Suprapubic skin (tissue), 4 donors: Measurements from ENCODE around the gene TLE1. TPM values are rescaled to one million over a fixed set of nuclear protein-coding genes. Genes with fewer than 3 reads are reported as not detected.

Source experiments
- DNase-seq, 2 donors: peaks; one replicate each; pipeline ENCODE4 v3.0.0-alpha.2; 2019; ENCODE audit warnings: low spot score in 2 of 2
- H3K27ac ChIP-seq: fragments of 200-600 bp; sonication (generic); one replicate; pipeline ENCODE4 v1.5.1; 2019
- H3K27me3 ChIP-seq: fragments of 200-600 bp; sonication (generic); one replicate; pipeline ENCODE4 v1.5.1; 2019
- H3K36me3 ChIP-seq: fragments of 200-600 bp; sonication (generic); one replicate; pipeline ENCODE4 v1.5.1; 2019
- H3K4me1 ChIP-seq: fragments of 200-600 bp; sonication (generic); one replicate; pipeline ENCODE4 v1.5.1; 2019
- H3K4me3 ChIP-seq: fragments of 200-600 bp; sonication (generic); one replicate; pipeline ENCODE4 v1.5.1; 2019; ENCODE audit warnings: mild to moderate bottlenecking
- H3K9me3 ChIP-seq: fragments of 200-600 bp; sonication (generic); one replicate; pipeline ENCODE4 v1.5.1; 2019
- EP300 ChIP-seq: sonication (generic); formaldehyde crosslinking; IDR thresholded peaks from one replicate; pipeline ENCODE4 v1.6.1; 2017; ENCODE audit warnings: antibody characterized with exemption
- POLR2A ChIP-seq, 2 donors: fragments of 450-650 bp; IDR thresholded peaks; one replicate each; pipeline ENCODE4 v1.6.1; 2017; ENCODE audit warnings: antibody characterized with exemption in 2 of 2, mild to moderate bottlenecking in 2 of 2, moderate library complexity in 2 of 2
- POLR2AphosphoS5 ChIP-seq, 3 donors: sonication (generic); formaldehyde crosslinking; IDR thresholded peaks; one replicate each; pipeline ENCODE4 v1.6.1; 2017; ENCODE audit warnings: antibody characterized with exemption in 3 of 3
- WGBS: methylation state at CpG from one replicate; pipeline ENCODE4 v1.1.5; 2018; 5-methylcytosine and 5-hydroxymethylcytosine counted together
- total RNA-seq, 4 donors: library from RNA; depleted of rRNA; stranded (reverse); fragments of >200 nt; gene quantifications; one replicate each; pipeline ENCODE4 v1.1.0, GENCODE V29; 2016
- TF ChIP-seq, protein P1 (sequence below), 2 donors: fragments of 200-600 bp in 1 of 2; fragments of 450-650 bp in 1 of 2; sonication (generic) in 1 of 2; IDR thresholded peaks; one replicate each; pipeline ENCODE4 v1.5.1; 2016 to 2019; ENCODE audit warnings: antibody characterized with exemption in 2 of 2, mild to moderate bottlenecking in 1 of 2, moderate library complexity in 1 of 2

Gene TLE1
- total RNA-seq, 4 donors from 2014 or later = 34.8 to 73.5 (median 47.5) TPM

DNA sequence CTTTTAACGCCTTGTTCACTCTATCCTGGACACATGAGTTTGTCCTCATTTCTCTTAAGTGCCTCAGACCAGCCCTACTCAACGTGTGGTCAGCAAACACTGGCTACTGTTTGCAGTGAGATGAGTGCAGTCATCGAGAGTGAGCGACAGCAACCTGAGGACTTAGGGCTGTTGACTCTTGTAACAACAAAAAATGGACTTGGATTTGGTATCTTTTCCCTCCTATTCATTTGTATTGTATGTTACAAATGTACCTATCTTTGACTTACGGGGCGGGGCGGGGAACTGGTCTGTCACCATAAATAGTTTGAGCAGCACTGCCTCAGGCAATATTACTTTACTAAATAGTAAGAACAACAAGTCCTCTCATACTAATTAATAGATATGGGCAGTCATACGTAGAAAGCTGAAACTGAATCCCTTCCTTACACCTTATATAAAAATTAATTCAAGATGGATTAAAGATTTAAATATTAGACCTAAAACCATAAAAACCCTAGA, 84.1 kb downstream of the TLE1 start:
- DNase-seq = no peak
- H3K9me3 ChIP-seq = no peaks in the 10 kb centered on the region
- 84% methylated on average over 8 of the region's 8 CpGs for WGBS
- no peak overlapping the region for H3K27ac ChIP-seq
- no peak overlapping the region for H3K4me3 ChIP-seq
- H3K27me3 ChIP-seq = no peaks in the 10 kb centered on the region
- no peaks in the 10 kb centered on the region for H3K4me1 ChIP-seq
- H3K36me3 ChIP-seq = peaks cover 22% of the 10 kb centered on the region
- no peak for TF ChIP-seq POLR2AphosphoS5 (IDR thresholded peaks at IDR 0.05)
- TF ChIP-seq, protein P1, sequence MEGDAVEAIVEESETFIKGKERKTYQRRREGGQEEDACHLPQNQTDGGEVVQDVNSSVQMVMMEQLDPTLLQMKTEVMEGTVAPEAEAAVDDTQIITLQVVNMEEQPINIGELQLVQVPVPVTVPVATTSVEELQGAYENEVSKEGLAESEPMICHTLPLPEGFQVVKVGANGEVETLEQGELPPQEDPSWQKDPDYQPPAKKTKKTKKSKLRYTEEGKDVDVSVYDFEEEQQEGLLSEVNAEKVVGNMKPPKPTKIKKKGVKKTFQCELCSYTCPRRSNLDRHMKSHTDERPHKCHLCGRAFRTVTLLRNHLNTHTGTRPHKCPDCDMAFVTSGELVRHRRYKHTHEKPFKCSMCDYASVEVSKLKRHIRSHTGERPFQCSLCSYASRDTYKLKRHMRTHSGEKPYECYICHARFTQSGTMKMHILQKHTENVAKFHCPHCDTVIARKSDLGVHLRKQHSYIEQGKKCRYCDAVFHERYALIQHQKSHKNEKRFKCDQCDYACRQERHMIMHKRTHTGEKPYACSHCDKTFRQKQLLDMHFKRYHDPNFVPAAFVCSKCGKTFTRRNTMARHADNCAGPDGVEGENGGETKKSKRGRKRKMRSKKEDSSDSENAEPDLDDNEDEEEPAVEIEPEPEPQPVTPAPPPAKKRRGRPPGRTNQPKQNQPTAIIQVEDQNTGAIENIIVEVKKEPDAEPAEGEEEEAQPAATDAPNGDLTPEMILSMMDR (IDR thresholded peaks at IDR 0.05) = no peak
- no peak for TF ChIP-seq EP300
- TF ChIP-seq POLR2A (IDR thresholded peaks at IDR 0.05) = no peak

DNA sequence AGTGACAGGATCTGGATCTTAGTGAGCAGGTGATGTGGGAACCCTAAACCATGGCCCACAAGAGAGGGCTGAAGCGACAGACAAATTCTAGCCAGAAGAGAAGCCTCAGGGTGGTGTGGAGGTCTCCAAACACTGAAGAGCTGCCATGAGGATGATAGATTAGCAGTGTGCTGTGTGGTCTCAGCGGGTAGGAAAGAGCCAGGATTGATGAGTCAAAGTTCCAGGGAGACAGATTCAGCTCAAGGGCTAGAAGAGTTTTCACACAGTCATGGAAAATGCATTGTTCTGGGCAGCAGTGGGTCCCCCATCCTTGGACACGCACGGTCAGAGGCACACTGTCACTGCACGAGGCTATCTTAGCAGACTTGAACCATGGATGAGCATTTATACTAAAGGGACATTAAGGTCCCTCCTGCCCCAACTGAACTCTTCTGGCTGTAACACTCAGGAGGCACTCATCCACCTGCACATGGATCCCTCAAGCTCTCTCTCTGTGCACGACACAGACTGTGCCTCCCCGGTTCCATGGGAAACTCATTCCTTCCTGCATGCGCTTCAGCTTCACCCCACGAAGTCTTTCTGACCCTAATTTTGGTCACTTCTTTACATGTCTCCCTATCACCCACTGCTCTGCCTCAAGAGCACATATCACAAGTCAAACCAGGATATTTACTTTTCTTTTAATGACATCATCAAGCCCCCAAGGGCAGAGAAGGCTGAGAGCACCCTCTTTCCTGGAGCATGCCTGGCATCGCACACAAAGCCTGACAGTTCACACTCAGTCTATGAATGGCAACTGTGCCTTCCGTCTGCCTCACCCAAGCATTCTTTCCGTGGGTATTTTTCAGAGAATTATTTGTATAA, 84.8 kb downstream of the TLE1 start:
- Histone ChIP-seq H3K9me3 (no peaks in the 10 kb centered on the region), H3K27me3 (no peaks in the 10 kb centered on the region), H3K27ac (no peak overlapping the region), H3K36me3 (peaks cover 22% of the 10 kb centered on the region), H3K4me3 (no peak overlapping the region), H3K4me1 (peaks cover 1% of the 10 kb centered on the region)
- no peak for DNase-seq
- no peak for TF ChIP-seq POLR2AphosphoS5 (IDR thresholded peaks at IDR 0.05)
- no peak for TF ChIP-seq POLR2A (IDR thresholded peaks at IDR 0.05)
- no peak for TF ChIP-seq EP300
- TF ChIP-seq, protein P1 (IDR thresholded peaks at IDR 0.05) = no peak
- 88% methylated on average over 12 of the region's 12 CpGs for WGBS

- no peak for TF ChIP-seq EP300
- no peak for TF ChIP-seq POLR2AphosphoS5 (IDR thresholded peaks at IDR 0.05)
- TF ChIP-seq, protein P1 (IDR thresholded peaks at IDR 0.05) = no peak
- no peak for TF ChIP-seq POLR2A (IDR thresholded peaks at IDR 0.05)
- H3K9me3 ChIP-seq = no peaks in the 10 kb centered on the region
- no peak for DNase-seq
- peaks cover 11% of the 10 kb centered on the region for H3K4me1 ChIP-seq
- no peaks in the 10 kb centered on the region for H3K27me3 ChIP-seq
- no peak overlapping the region for H3K4me3 ChIP-seq
- H3K36me3 ChIP-seq = peaks cover 25% of the 10 kb centered on the region
- no peak overlapping the region for H3K27ac ChIP-seq
- 94% methylated on average over 6 of the region's 6 CpGs for WGBS
Observed at GRCh38 chr9:81602887-81603680, 86.3 kb downstream of the TLE1 start.

DNA sequence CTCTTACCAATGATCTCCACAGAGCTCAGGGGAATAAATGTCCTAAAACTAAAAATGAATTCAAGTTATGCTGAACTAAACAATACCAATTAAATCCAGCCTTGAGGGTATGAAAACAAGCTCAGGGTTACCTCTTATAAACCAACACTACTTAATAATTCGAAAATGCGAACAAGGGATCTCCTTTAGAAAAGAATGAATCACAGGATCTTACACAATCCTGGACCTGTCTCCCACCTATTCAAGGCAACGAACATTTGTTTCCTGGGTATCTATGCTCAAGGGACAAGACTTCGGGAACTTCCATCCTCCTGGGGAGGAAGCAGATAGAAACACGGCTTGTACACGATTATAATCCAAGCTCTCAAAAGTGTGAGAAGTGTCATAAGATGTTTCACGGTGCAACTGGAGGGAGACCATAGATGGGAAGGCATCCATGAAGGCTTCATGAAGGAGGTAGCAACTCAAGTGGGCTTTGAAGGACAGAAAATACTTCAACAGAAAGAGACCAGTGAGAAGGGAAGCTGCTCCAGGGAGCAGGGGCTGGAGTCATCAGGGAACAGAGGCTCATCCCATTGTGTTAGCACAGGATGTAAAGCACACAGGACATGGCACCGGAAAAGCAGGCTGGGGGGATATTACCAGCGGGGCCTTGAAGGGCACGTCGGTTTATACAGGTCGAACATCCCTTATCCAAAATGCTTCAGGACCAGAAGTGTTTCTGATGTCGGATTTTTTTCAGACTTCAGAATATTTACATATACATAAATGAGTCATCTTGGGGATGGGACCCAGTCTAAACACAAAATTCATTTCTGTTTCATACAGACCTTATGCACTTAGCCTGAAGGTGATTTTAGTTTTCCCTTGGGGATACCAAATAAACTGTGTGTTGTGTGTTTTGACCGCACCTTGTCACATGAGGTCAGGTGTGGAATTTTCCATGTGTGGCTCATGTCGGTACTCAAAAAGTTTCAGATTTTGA, 87.4 kb downstream of the TLE1 start:
- Histone ChIP-seq H3K9me3 (no peaks in the 10 kb centered on the region), H3K4me3 (no peak overlapping the region), H3K27me3 (no peaks in the 10 kb centered on the region), H3K36me3 (peaks cover 19% of the 10 kb centered on the region), H3K4me1 (peaks cover 11% of the 10 kb centered on the region), H3K27ac (no peak overlapping the region)
- WGBS = 82% methylated on average over 15 of the region's 15 CpGs
- DNase-seq = no peak
- TF ChIP-seq, protein P1 (IDR thresholded peaks at IDR 0.05) = no peak
- TF ChIP-seq EP300 = no peak
- TF ChIP-seq POLR2AphosphoS5 (IDR thresholded peaks at IDR 0.05) = no peak
- no peak for TF ChIP-seq POLR2A (IDR thresholded peaks at IDR 0.05)
